K562 (cell line): ENCODE data around the gene NLRP9. TPM values are rescaled to one million over a fixed set of nuclear protein-coding genes. Genes with fewer than 3 reads are reported as not detected.

ENCODE experiments used
- ATAC-seq: fragments of 200-7000 bp; cut with Tn5 transposase; 3 replicates; pipeline ENCODE4 v1.9.1; 2020; ENCODE audit warnings: moderate library complexity
- BruUV-seq: library from RNA; stranded (reverse); fragments of 400-500 nt; replicated peaks from 2 replicates; lab custom pipeline; 2021; lab: Mats Ljungman, UMichigan
- CTCF ChIA-PET: fragments of 300-600 bp; formaldehyde crosslinking; extraction: SDS; loops from one replicate; lab custom pipeline; 2021; ENCODE audit warnings: low intra/inter-chr PET ratio; lab: Yijun Ruan, JAX
- POLR2A ChIA-PET: fragments of 300-600, 350-650 bp; sonication (Branson Sonifier 250); formaldehyde crosslinking; extraction: SDS; loops from one replicate; lab custom pipeline; 2021; ENCODE audit warnings: antibody characterized with exemption, inconsistent platforms; lab: Yijun Ruan, JAX
- DNase-seq, 4 experiments: peaks; one replicate each; pipeline versions ENCODE4 v3.0.0 to v3.0.0-alpha.2; 2011 to 2018; ENCODE audit warnings: low spot score in 3 of 4, mixed read lengths in 3 of 4; ENCODE audit errors: extremely low read depth in 1 of 4
- FAIRE-seq: peaks from 2 replicates; lab custom pipeline; 2011; peaks lifted over from hg19 to GRCh38; lab: Jason Lieb, UNC
- H2AFZ ChIP-seq: 2 replicates; pipeline ENCODE4 v1.6.0; 2011; ENCODE audit warnings: low read depth, low read length, control low read depth, inconsistent platforms
- H3K27ac ChIP-seq: fragments of 200-600 bp; 3 replicates; pipeline ENCODE4 v1.8.0; 2011; ENCODE audit warnings: low read depth, mild to moderate bottlenecking, control low read depth, inconsistent platforms, low read length, moderate library complexity, mixed read lengths; ENCODE audit errors: extremely low read depth
- H3K27me3 ChIP-seq, 2 experiments: fragments of 300-600 bp in 1 of 2; 2 replicates in 1 of 2; 3 replicates in 1 of 2; pipeline versions ENCODE4 v1.6.0 to v1.8.0; 2011; ENCODE audit warnings: inconsistent platforms in 2 of 2, low read length in 2 of 2, mild to moderate bottlenecking in 1 of 2, mixed read lengths in 1 of 2, moderate library complexity in 1 of 2; ENCODE audit not compliant: control insufficient read depth in 2 of 2, insufficient read depth in 2 of 2
- H3K36me3 ChIP-seq: fragments of 300-600 bp; 3 replicates; pipeline ENCODE4 v1.8.0; 2011; ENCODE audit warnings: mild to moderate bottlenecking, low read length, inconsistent platforms; ENCODE audit not compliant: control insufficient read depth, insufficient read depth
- H3K4me1 ChIP-seq, 2 experiments: fragments of 200-600 bp in 1 of 2; replicated peaks in 1 of 2; 2 replicates in 1 of 2; 3 replicates in 1 of 2; pipeline versions ENCODE4 v1.5.1 to v1.8.0; 2011; ENCODE audit warnings: inconsistent platforms in 2 of 2, low read length in 2 of 2, mild to moderate bottlenecking in 1 of 2, mixed read lengths in 1 of 2, moderate library complexity in 1 of 2; ENCODE audit not compliant: control insufficient read depth in 2 of 2, insufficient read depth in 2 of 2
- H3K4me2 ChIP-seq: 2 replicates; pipeline ENCODE4 v1.6.1; 2011; ENCODE audit warnings: low read length, control low read depth, inconsistent platforms, mixed read lengths; ENCODE audit not compliant: insufficient read depth
- H3K4me3 ChIP-seq: fragments of 200-600 bp; sonication (generic), shearing (Covaris generic); 2 replicates; pipeline ENCODE4 v1.5.1; 2016; ENCODE audit warnings: control low read depth, inconsistent platforms
- H3K79me2 ChIP-seq: fragments of 200-600 bp; 3 replicates; pipeline ENCODE4 v1.8.0; 2011; ENCODE audit warnings: low read length, inconsistent platforms; ENCODE audit not compliant: control insufficient read depth, insufficient read depth
- H3K9ac ChIP-seq, 2 experiments: 2 replicates each; pipeline versions ENCODE4 v1.6.0 to v1.6.1; 2011; ENCODE audit warnings: low read depth in 2 of 2, low read length in 2 of 2, control low read depth in 1 of 2, inconsistent platforms in 1 of 2, mild to moderate bottlenecking in 1 of 2, mixed read lengths in 1 of 2; ENCODE audit not compliant: insufficient read depth in 1 of 2
- H3K9me1 ChIP-seq: one replicate; pipeline ENCODE4 v1.6.0; 2011; ENCODE audit warnings: inconsistent platforms, mild to moderate bottlenecking, low read length, moderate library complexity; ENCODE audit not compliant: control insufficient read depth, insufficient read depth
- H3K9me3 ChIP-seq: replicated peaks from 2 replicates; pipeline ENCODE4 v1.5.1; 2011; ENCODE audit warnings: low read depth, low read length, inconsistent platforms; ENCODE audit not compliant: control insufficient read depth, insufficient read depth
- H4K20me1 ChIP-seq: replicated peaks from 2 replicates; pipeline ENCODE4 v1.6.1; 2011; ENCODE audit warnings: low read length, inconsistent platforms, mixed read lengths; ENCODE audit not compliant: control insufficient read depth, insufficient read depth
- BMI1 ChIP-seq: fragments of 150-350 bp; IDR thresholded peaks from 2 replicates; pipeline ENCODE4 v1.6.1; 2014; ENCODE audit warnings: low read length
- BRF1 ChIP-seq: IDR thresholded peaks from 3 replicates; pipeline ENCODE4 v1.6.1; 2011; ENCODE audit warnings: borderline replicate concordance, mild to moderate bottlenecking; ENCODE audit not compliant: insufficient read length; ENCODE audit errors: extremely low read depth
- FUS ChIP-seq: fragments of 200-400 bp; formaldehyde crosslinking; optimal IDR thresholded peaks from 2 replicates; pipeline ENCODE3; 2017; ENCODE audit warnings: low read depth, low read length
- HMGN3 ChIP-seq: IDR thresholded peaks from 2 replicates; pipeline ENCODE4 v1.6.1; 2011; ENCODE audit warnings: borderline replicate concordance, low read depth, mild to moderate bottlenecking, mixed read lengths, low read length; ENCODE audit not compliant: insufficient read length; ENCODE audit errors: extremely low read depth
- ILK ChIP-seq: fragments of 450-650 bp; IDR thresholded peaks from 2 replicates; pipeline ENCODE4 v1.6.1; 2016; ENCODE audit warnings: missing genetic modification characterization, low read depth, mild to moderate bottlenecking, missing compliant biosample characterization, moderate library complexity, borderline replicate concordance
- KDM4B ChIP-seq, 2 experiments: fragments of 450-650 bp in 1 of 2; sonication (generic) in 1 of 2; IDR thresholded peaks; 2 replicates each; pipeline ENCODE4 v1.6.1; 2016 to 2017; ENCODE audit warnings: borderline replicate concordance in 2 of 2, antibody characterized with exemption in 1 of 2, low read depth in 1 of 2, mild to moderate bottlenecking in 1 of 2
- MECOM ChIP-seq: fragments of 250-450 bp; sonication (Bioruptor Pico); IDR thresholded peaks from 2 replicates; pipeline ENCODE4 v1.8.0; 2022; ENCODE audit warnings: inconsistent platforms
- NCOA6 ChIP-seq: fragments of 450-650 bp; IDR thresholded peaks from 2 replicates; pipeline ENCODE4 v1.6.1; 2017; ENCODE audit warnings: mild to moderate bottlenecking
- PHTF2 ChIP-seq: fragments of 250-450 bp; sonication (Bioruptor Pico); IDR thresholded peaks from 2 replicates; pipeline ENCODE4 v1.5.0; 2021; ENCODE audit warnings: mild to moderate bottlenecking
- POLR2G ChIP-seq: fragments of 200-400 bp; formaldehyde crosslinking; IDR thresholded peaks from 2 replicates; pipeline ENCODE4 v1.6.1; 2017; ENCODE audit warnings: low read depth, mild to moderate bottlenecking, antibody characterized with exemption, low read length, moderate library complexity
- SREBF1 ChIP-seq: fragments of 150-350 bp; IDR thresholded peaks from 2 replicates; pipeline ENCODE4 v1.6.1; 2014; ENCODE audit warnings: antibody characterized with exemption, low read depth, low read length, borderline replicate concordance
- TFAM ChIP-seq: fragments of 250-450 bp; sonication (Bioruptor Pico); conservative IDR thresholded peaks from 2 replicates; pipeline ENCODE4 v1.5.0; 2021; ENCODE audit warnings: mild to moderate bottlenecking, moderate library complexity
- WHSC1 ChIP-seq: IDR thresholded peaks from one replicate; pipeline ENCODE4 v1.6.1; 2012; ENCODE audit warnings: low read length, control low read depth, inconsistent platforms
- ZNF212 ChIP-seq: fragments of 450-650 bp; formaldehyde crosslinking; IDR thresholded peaks from 2 replicates; pipeline ENCODE4 v1.4.0; 2020; ENCODE audit warnings: mild to moderate bottlenecking
- ZNF23 ChIP-seq: fragments of 250-450 bp; sonication (Bioruptor Pico); IDR thresholded peaks from 2 replicates; pipeline ENCODE4 v1.4.0; 2020; ENCODE audit warnings: mild to moderate bottlenecking
- ZNF384 ChIP-seq: IDR thresholded peaks from 2 replicates; pipeline ENCODE4 v1.6.1; 2012; ENCODE audit warnings: low read depth, low read length, improper control_type of control experiment
- ZNF551 ChIP-seq: fragments of 250-450 bp; sonication (Bioruptor Pico); IDR thresholded peaks from 2 replicates; pipeline ENCODE4 v1.5.0; 2021; ENCODE audit warnings: mild to moderate bottlenecking, moderate library complexity
- WGBS: fragments of 100-300 bp; shearing (Covaris generic); methylation state at CpG from one replicate; pipeline ENCODE4 v1.1.6; 2016; ENCODE audit warnings: low coverage, mixed read lengths; ENCODE audit not compliant: insufficient coverage; ENCODE audit errors: missing lambda C conversion rate; 5-methylcytosine and 5-hydroxymethylcytosine counted together
- in situ Hi-C: fragments of 300-500 bp; cut with MboI; formaldehyde crosslinking; loops from 4 replicates; pipeline ENCODE4 v1.15.0; 2018; ENCODE audit warnings: inconsistent platforms, mixed read lengths
- intact Hi-C: fragments of 100-400 bp; cut with micrococcal nuclease; formaldehyde crosslinking; loops from 2 replicates; pipeline ENCODE4 v1.14.2; 2022
- polyA plus RNA-seq, 8 experiments: library from polyadenylated mRNA; depleted of rRNA in 4 of 8; stranded (reverse) in 5 of 8; unstranded in 3 of 8; fragments of >200 nt; fragmentation: Nextera tagmentation in 2 of 8; fragmentation: Illumina TruSeq in 1 of 8; extraction: Ambion mirVana in 2 of 8; extraction: Trizol in 1 of 8; gene quantifications; 2 replicates each; pipeline versions ENCODE4 v1.2.1 to v1.2.3, GENCODE V29; 2011 to 2014; ENCODE audit warnings: inconsistent platforms in 1 of 8, missing spikeins in 1 of 8
- total RNA-seq, 7 experiments: library from RNA; depleted of rRNA in 6 of 7; stranded (reverse); fragments of >200 nt in 6 of 7; fragmentation: Illumina TruSeq in 2 of 7; extraction: Trizol in 2 of 7; gene quantifications; 2 replicates each; pipeline versions ENCODE4 v1.2.1 to v1.2.3, GENCODE V29; 2011 to 2021; ENCODE audit warnings: low replicate concordance in 1 of 7
- TF ChIP-seq, protein P1 (sequence below): fragments of 450-650 bp; IDR thresholded peaks from 2 replicates; pipeline ENCODE4 v1.6.1; 2016; ENCODE audit warnings: antibody characterized with exemption

The NLRP9 gene
- total and polyA plus RNA-seq, 9 of the 15 experiments (the other 6 are each of a cell fraction or from before 2014, with no cell fraction given), result not detected

DNA sequence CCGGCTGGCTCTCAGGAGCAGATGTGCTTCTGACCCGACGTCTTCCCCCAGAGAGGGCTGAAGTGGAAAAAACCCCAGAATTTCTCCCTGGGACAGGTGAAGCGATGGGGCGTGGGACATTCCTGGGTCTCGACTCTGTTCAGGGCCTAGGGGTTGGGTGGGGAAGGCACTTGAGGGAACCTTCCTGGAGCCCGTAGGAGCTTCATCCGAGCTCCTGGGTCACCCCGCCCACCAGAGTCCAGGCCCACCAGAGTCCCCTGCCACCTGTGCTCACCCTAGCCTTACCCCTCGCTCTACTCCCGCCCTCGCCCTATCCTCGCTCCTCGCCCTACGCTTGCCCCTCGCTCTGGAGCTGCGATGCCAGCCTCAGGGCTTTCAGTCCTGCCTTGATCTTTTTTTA, 39.9 kb downstream of the NLRP9 start:
- TF ChIP-seq ZNF384 (no peak), ZNF551 (no peak), POLR2G (peak; percentile 37; the same call in 1 of the 2 replicates)
- POLR2A ChIA-PET, result no interaction called here
- in situ Hi-C loops, result no loop called here

DNA sequence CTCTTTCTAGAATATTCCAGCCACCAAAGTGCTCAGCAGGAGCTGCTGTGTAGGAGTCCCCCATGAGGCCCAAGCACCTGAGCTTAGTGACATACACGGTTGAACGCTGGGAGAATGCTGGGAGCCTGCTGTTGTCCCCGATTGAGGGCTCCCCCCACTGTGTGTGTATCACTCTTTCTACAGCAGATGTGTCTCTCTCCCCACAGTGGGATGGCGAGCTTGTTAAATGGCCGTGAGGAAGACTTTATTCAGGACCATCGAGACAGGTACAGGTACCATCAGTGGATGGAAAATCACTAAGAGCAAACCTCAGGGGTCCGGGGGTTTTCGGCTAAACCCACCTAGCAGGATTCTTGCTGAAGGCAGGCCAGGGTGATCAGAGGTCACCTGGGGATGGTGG, 40.5 kb downstream of the NLRP9 start:
- H2AFZ ChIP-seq, result no peak overlapping the region
- no peaks in the 10 kb centered on the region for H3K79me2 ChIP-seq
- FAIRE-seq (no peak), ATAC-seq (no peak), DNase-seq (no peak)
- peaks cover 10 to 16% of the 10 kb centered on the region in 2 experiments; a peak in 4 of 5 replicates for H3K4me1 ChIP-seq
- H3K9me3 ChIP-seq, result no peaks in the 10 kb centered on the region
- in situ Hi-C loops, result no loop called here
- intact Hi-C loops, result no loop called here
- no peak overlapping the region for H3K4me2 ChIP-seq
- no peak overlapping the region for H3K4me3 ChIP-seq
- ChIA-PET POLR2A (no interaction called here), CTCF (no interaction called here)
- peaks cover 16% of the 10 kb centered on the region for H4K20me1 ChIP-seq
- BruUV-seq, result no TSS peak
- H3K27me3 ChIP-seq, result no peaks in the 10 kb centered on the region
- H3K36me3 ChIP-seq, result peaks cover 65% of the 10 kb centered on the region; the same call in 2 of the 3 replicates
- peaks cover 4% of the 10 kb centered on the region for H3K9me1 ChIP-seq
- H3K9ac ChIP-seq, result no peak overlapping the region
- WGBS, result 88% methylated on average over 8 of the region's 8 CpGs
- no peak overlapping the region for H3K27ac ChIP-seq
- TF ChIP-seq HMGN3 (no peak), BMI1 (no peak), KDM4B (IDR thresholded peaks at IDR 0.05; ENCODE audit: borderline replicate concordance in 2 of 2, low read depth in 1 of 2) (no peak), WHSC1 (no peak), BRF1 (no peak), TFAM (CRISPR knock-in tag) (no peak), MECOM (CRISPR knock-in tag) (no peak), ILK (tag) (no peak), NCOA6 (no peak), PHTF2 (CRISPR knock-in tag) (no peak), SREBF1 (no peak), FUS (no peak), ZNF23 (CRISPR knock-in tag) (no peak), ZNF212 (no peak)
- TF ChIP-seq, protein P1, sequence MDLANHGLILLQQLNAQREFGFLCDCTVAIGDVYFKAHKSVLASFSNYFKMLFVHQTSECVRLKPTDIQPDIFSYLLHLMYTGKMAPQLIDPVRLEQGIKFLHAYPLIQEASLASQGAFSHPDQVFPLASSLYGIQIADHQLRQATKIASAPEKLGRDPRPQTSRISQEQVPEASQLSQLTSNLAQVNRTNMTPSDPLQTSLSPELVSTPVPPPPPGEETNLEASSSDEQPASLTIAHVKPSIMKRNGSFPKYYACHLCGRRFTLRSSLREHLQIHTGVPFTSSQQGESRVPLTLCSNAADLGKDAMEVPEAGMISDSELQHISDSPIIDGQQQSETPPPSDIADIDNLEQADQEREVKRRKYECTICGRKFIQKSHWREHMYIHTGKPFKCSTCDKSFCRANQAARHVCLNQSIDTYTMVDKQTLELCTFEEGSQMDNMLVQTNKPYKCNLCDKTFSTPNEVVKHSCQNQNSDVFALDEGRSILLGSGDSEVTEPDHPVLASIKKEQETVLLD, result no peak

More for the DNA sequence above, 39.9 kb downstream of the NLRP9 start:
- Histone ChIP-seq H3K4me1 (peaks cover 10 to 21% of the 10 kb centered on the region in 2 experiments; a peak in 4 of 5 replicates), H3K9me3 (no peaks in the 10 kb centered on the region), H2AFZ (no peak overlapping the region), H3K9me1 (peaks cover 4% of the 10 kb centered on the region), H4K20me1 (peaks cover 19% of the 10 kb centered on the region), H3K36me3 (peaks cover 60% of the 10 kb centered on the region; the same call in 2 of the 3 replicates), H3K4me3 (no peak overlapping the region), H3K4me2 (no peak overlapping the region), H3K79me2 (no peaks in the 10 kb centered on the region), H3K27me3 (no peaks in the 10 kb centered on the region), H3K9ac (no peak overlapping the region), H3K27ac (no peak overlapping the region)
- BruUV-seq, result no TSS peak
- intact Hi-C loops, result no loop called here
- CTCF ChIA-PET, result no interaction called here
- WGBS, result 90% methylated on average over 14 of the region's 17 CpGs
- ATAC-seq, result no peak
- no peak for DNase-seq
- no peak for FAIRE-seq
